22Rv1 (cell line): ENCODE data around the gene OR9A4.

Source experiments
- CTCF ChIP-seq: fragments of 450-650 bp; IDR thresholded peaks from 2 replicates; pipeline ENCODE4 v1.5.1; 2017; ENCODE audit warnings: mild to moderate bottlenecking
- ZFX ChIP-seq: fragments of 450-650 bp; IDR thresholded peaks from 2 replicates; pipeline ENCODE4 v1.6.1; 2017; ENCODE audit warnings: antibody characterized with exemption, borderline replicate concordance

GRCh38 chr7:141945356-141945755 lies 29.2 kb downstream of the OR9A4 start:
- TF ChIP-seq CTCF: no peak
- TF ChIP-seq ZFX: no peak
